HFF-Myc (cell line): ENCODE results near the gene SRGAP1.

ENCODE experiments used
- DNase-seq: peaks from one replicate; pipeline ENCODE4 v3.0.0-alpha.2; 2011; ENCODE audit warnings: low read depth; ENCODE audit errors: extremely low read depth
- H3K4me3 ChIP-seq: replicated peaks from 2 replicates; pipeline ENCODE4 v1.5.1; 2011; ENCODE audit warnings: low read depth, mild to moderate bottlenecking, control low read depth, low read length
- TF ChIP-seq, protein P1 (sequence below): IDR thresholded peaks from 2 replicates; pipeline ENCODE4 v1.5.1; 2012; ENCODE audit warnings: mild to moderate bottlenecking, low read depth, low read length, control low read depth; ENCODE audit errors: missing control alignments

SRGAP1 gene

DNA sequence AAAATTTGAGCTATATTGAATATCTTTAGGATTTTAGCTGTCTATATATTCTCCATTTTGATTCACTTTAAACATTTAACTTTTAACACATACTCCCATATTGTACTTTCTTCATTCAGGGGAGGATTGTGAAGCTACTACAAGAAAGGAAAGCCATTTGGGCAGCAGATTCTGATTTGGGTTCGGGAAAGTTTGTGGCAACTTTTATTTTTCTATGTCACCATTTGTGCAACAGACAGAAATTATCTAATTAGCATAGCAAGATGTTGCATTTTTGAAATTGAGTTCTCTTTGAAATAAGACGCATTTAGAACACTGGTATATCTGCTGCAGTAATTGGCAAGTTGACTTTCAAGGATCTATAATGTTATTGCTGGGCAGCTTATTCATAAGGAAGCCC is 243.3 kb downstream of the SRGAP1 start:
- no peak overlapping the region for H3K4me3 ChIP-seq
- TF ChIP-seq, protein P1, sequence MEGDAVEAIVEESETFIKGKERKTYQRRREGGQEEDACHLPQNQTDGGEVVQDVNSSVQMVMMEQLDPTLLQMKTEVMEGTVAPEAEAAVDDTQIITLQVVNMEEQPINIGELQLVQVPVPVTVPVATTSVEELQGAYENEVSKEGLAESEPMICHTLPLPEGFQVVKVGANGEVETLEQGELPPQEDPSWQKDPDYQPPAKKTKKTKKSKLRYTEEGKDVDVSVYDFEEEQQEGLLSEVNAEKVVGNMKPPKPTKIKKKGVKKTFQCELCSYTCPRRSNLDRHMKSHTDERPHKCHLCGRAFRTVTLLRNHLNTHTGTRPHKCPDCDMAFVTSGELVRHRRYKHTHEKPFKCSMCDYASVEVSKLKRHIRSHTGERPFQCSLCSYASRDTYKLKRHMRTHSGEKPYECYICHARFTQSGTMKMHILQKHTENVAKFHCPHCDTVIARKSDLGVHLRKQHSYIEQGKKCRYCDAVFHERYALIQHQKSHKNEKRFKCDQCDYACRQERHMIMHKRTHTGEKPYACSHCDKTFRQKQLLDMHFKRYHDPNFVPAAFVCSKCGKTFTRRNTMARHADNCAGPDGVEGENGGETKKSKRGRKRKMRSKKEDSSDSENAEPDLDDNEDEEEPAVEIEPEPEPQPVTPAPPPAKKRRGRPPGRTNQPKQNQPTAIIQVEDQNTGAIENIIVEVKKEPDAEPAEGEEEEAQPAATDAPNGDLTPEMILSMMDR, result no peak
- DNase-seq, result no peak

DNA sequence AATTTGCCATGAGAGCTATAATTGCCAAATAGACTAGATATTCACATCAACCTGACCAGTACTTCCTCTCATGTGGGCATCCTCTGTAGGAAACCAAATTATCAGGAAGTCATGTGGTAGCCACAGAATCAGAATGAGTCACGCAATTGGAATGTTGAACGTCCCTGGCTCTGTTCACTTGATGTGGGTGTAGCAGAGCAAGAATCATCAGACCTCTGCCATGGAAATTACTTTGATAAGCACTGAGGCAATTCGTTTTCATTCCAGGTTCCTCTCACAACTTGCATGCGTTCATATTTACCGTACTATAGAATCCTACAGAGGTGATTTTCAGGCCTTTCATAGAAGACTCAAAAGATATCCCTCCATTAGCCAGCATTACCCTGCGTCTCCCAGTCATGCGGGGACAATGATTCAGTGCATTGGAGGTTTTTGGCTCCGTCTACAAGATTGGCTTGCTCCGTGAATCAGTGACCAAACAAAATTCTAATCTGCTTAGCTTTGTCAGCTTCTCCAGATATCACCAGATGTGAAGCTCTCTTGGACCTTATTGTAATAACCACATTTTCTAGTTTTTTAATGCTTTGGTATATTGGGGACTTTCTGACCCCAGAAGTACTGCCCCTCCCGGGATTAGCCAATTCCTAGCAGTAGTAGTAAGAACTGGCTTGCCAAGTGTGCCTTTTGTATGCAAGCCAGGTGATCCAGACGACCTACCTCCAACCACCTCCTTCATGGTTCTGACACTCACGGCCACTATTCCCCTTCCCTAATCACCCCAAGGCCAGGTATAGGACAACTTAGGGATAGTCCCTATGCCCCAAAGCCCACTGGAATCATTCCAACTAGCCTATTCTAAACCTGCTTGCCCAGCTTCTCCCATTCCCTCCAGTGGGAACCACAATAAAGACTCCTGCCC is 244.2 kb downstream of the SRGAP1 start:
- TF ChIP-seq, protein P1, result no peak
- DNase-seq, result peak; percentile 97
- H3K4me3 ChIP-seq, result peak overlapping the region; percentile 1; the same call in 1 of the 2 replicates

DNA sequence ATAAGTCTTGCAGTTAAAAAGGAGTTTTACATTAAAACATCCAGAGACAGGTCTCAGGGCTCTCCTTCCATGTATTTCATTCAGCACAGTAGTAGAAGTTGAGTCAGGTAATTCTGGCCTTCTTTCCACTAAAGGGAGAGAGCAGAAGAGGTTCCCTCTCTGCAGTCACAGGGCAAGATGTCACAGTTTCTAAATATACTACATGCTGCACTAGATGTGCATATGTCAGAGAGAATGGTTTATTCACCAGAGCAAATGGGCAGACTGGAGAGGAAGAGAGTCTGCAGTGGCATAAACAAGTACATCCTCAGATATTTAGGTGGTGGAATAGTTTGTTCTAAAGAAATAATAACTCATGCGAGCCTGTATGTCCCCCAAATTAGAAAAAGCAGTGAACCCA is 245.5 kb downstream of the SRGAP1 start:
- TF ChIP-seq, protein P1, result no peak
- no peak for DNase-seq
- H3K4me3 ChIP-seq, result no peak overlapping the region

DNA sequence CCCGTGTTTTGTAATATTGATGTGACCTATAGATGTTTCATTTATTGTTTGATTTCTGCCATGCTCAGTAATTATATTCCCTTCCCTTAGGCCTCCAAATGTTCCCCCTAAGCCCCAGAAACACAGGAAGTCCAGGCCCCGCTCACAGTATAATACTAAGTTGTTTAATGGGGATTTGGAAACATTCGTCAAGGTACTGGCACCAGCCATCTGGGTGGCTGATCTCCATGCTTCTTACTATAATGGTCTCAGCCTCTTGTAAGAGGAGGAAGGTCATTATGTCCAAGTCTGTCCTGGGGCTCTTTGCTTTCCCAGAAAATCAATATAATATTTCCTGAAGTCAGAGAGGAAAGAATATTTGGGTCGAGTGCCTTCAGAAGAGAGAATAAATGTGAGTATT is 246.7 kb downstream of the SRGAP1 start:
- H3K4me3 ChIP-seq, result no peak overlapping the region
- no peak for DNase-seq
- TF ChIP-seq, protein P1, result no peak

DNA sequence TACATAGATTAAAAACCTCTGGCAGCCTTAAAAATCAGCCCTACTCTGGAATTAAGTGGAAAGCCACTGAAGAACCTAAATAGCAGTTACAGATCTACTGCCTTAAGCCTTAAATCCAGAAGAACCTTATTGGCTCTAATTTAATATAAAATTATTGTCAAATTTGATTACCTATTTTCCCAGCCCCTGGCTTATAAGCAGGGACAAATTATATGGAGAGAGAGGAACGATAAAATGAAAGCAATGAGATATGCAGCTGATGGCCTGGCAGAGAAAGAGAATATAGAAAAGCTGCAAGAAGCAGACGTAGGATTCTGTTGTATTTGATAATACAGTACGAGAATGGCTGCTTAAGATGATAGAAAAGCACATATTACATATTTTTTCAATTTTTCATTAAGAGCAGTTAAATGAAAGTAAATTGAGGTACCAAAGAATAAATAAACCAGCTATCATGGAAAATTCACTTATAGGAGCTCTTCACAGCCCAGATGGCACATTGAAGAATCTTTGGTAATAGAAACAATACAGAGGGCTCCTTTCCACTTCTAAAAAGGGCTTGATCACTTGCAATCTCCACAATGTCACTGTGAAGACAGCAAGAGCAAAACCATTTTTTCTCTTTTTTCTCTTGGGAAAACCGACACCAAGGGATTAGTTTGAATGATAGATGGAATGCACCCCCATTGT is 248.2 kb downstream of the SRGAP1 start:
- no peak for DNase-seq
- no peak overlapping the region for H3K4me3 ChIP-seq
- TF ChIP-seq, protein P1, result no peak

DNA sequence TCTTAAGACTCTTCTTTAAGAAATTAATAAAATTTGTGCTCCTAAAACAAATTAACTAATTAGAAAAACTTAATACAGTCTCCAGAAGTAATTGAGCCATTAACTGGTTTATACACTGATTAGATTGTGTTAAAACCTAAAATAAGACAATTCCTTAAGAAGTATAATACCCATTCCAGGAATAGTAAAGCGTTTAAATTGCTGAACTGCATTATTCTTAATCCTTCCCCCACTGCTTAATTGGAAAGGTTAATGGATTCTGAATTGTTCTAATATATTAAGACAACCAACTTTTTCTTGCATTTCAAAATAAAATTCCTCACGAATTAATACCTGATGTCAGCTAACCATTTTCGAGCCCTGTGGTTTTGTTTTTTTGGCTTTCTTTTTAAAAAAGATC is 249.2 kb downstream of the SRGAP1 start:
- TF ChIP-seq, protein P1, result no peak
- no peak overlapping the region for H3K4me3 ChIP-seq
- no peak for DNase-seq
